Common myeloid progenitor, CD34-positive (primary cell): Measurements from ENCODE around the gene MARK3.

Experiments used
- CTCF ChIA-PET: fragments of 350-600 bp; sonication (Branson Sonifier 250); formaldehyde crosslinking; loops from one replicate; lab custom pipeline; 2021; ENCODE audit warnings: antibody characterized with exemption; lab: Charles Lee
- POLR2A ChIA-PET: fragments of 350-600 bp; sonication (Branson Sonifier 250); formaldehyde crosslinking; loops from one replicate; lab custom pipeline; 2021; ENCODE audit warnings: antibody characterized with exemption; lab: Charles Lee
- DNase-seq, 3 donors: peaks; one replicate each; pipeline versions ENCODE4 v3.0.0 to v3.0.0-alpha.2; 2013
- H3K27ac ChIP-seq, 2 experiments: 1 replicate in 1 of 2; 2 replicates in 1 of 2; pipeline ENCODE4 v1.7.0; 2013; ENCODE audit warnings: inconsistent platforms in 2 of 2, low read length in 2 of 2, mild to moderate bottlenecking in 2 of 2, low read depth in 1 of 2, moderate library complexity in 1 of 2; ENCODE audit not compliant: severe bottlenecking in 2 of 2, insufficient read depth in 1 of 2, poor library complexity in 1 of 2
- H3K27me3 ChIP-seq, 5 experiments: replicated peaks in 2 of 5; 1 replicate in 3 of 5; 2 replicates in 2 of 5; pipeline versions ENCODE4 v1.6.1 to v1.7.0; 2013; ENCODE audit warnings: low read length in 4 of 5, mild to moderate bottlenecking in 2 of 5, moderate library complexity in 2 of 5, inconsistent platforms in 1 of 5; ENCODE audit not compliant: insufficient read depth in 5 of 5, control insufficient read depth in 4 of 5
- H3K36me3 ChIP-seq, 4 experiments: 1 replicate in 2 of 4; 2 replicates in 2 of 4; pipeline versions ENCODE4 v1.6.1 to v1.7.0; 2013; ENCODE audit warnings: low read length in 3 of 4, control low read depth in 1 of 4, mild to moderate bottlenecking in 1 of 4; ENCODE audit not compliant: control insufficient read depth in 4 of 4, insufficient read depth in 4 of 4
- H3K4me1 ChIP-seq, 4 experiments: 1 replicate in 3 of 4; 2 replicates in 1 of 4; pipeline versions ENCODE4 v1.6.1 to v1.7.1; 2013; ENCODE audit warnings: low read length in 3 of 4, mild to moderate bottlenecking in 3 of 4, control low read depth in 1 of 4, inconsistent platforms in 1 of 4, moderate library complexity in 1 of 4; ENCODE audit not compliant: control insufficient read depth in 4 of 4, insufficient read depth in 4 of 4; ENCODE audit errors: control extremely low read depth in 1 of 4
- H3K4me3 ChIP-seq, 7 experiments: 1 replicate in 4 of 7; 2 replicates in 3 of 7; pipeline versions ENCODE4 v1.5.1 to v1.7.0; 2013; ENCODE audit warnings: mild to moderate bottlenecking in 7 of 7, low read length in 6 of 7, moderate library complexity in 6 of 7, inconsistent platforms in 2 of 7, low read depth in 2 of 7, control low read depth in 1 of 7; ENCODE audit not compliant: insufficient read depth in 4 of 7, control insufficient read depth in 1 of 7; ENCODE audit errors: extremely low read depth in 1 of 7
- H3K9me3 ChIP-seq, 5 experiments: 1 replicate in 4 of 5; 2 replicates in 1 of 5; pipeline versions ENCODE4 v1.6.1 to v1.7.1; 2013; ENCODE audit warnings: low read length in 4 of 5, mild to moderate bottlenecking in 2 of 5, inconsistent platforms in 1 of 5, low read depth in 1 of 5, moderate library complexity in 1 of 5; ENCODE audit not compliant: control insufficient read depth in 4 of 5, insufficient read depth in 2 of 5; ENCODE audit errors: control extremely low read depth in 1 of 5
- WGBS: methylation state at CpG from one replicate; pipeline ENCODE4 v1.1.5; 2013; ENCODE audit not compliant: insufficient coverage; 5-methylcytosine and 5-hydroxymethylcytosine counted together

MARK3 gene

GRCh38 chr14:103416916-103417315 lies 31.7 kb downstream of the MARK3 start:
- ChIA-PET POLR2A (no interaction called here), CTCF (interaction anchor here (1.3 to 1.8 kb wide), 2 partner anchors 23 to 26 kb away, joined by 8 to 10 read pairs; no protein-coding TSS in a partner anchor)
- WGBS = 96% methylated on average over 2 of the region's 2 CpGs
- H3K4me1 ChIP-seq = peaks cover 4 to 22% (median 7%) of the 10 kb centered on the region in 4 experiments
- H3K4me3 ChIP-seq = no peak overlapping the region
- H3K27me3 ChIP-seq = no peaks in the 10 kb centered on the region
- no peak for DNase-seq
- peaks cover 9 to 13% (median 12%) of the 10 kb centered on the region in 4 experiments for H3K36me3 ChIP-seq
- H3K9me3 ChIP-seq = no peaks in the 10 kb centered on the region
- H3K27ac ChIP-seq = peak overlapping the region in 1 of 2 experiments; percentile 49

- H3K9me3 ChIP-seq = no peaks in the 10 kb centered on the region
- H3K4me3 ChIP-seq = peak overlapping the region in 2 of 7 experiments; percentile 6 to 13
- peak overlapping the region in 1 of 2 experiments; percentile 22 for H3K27ac ChIP-seq
- peaks cover 4 to 22% (median 7%) of the 10 kb centered on the region in 4 experiments for H3K4me1 ChIP-seq
- no peaks in the 10 kb centered on the region for H3K27me3 ChIP-seq
- H3K36me3 ChIP-seq = peaks cover 3 to 10% (median 7%) of the 10 kb centered on the region in 4 experiments
- ChIA-PET CTCF (interaction anchor here (0.9 to 1.3 kb wide), 2 partner anchors 9 to 25 kb away, joined by 4 to 10 read pairs; no protein-coding TSS in a partner anchor), POLR2A (no interaction called here)
- WGBS = no CpG with 5 or more reads among the region's 3 CpGs
- DNase-seq = peak in 2 of 3 donors; percentile 26 to 34
Measured at GRCh38 chr14:103418481-103418818, 33.2 kb downstream of the MARK3 start.

DNA sequence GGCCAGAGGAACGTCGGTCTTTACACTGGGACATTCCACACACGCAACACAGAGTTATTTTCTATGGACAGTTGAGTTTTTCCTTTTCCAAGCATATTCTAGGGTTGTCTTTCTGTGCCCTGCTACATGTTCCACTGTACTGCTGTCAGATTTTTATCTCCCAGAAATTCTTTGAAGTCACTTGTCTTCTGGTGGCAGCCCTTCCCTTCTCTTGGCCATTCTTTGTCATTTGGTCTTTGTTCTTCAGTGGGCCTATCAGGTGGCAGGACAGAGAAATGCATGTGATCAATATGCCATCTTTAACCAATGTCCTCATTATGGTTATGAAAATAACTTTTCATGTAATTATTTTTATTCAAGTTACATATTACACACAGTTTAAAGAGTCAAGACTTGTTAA lies 36.3 kb downstream of the MARK3 start:
- no peak for DNase-seq
- CTCF ChIA-PET = no interaction called here
- POLR2A ChIA-PET = no interaction called here

GRCh38 chr14:103423050-103423461 lies 37.8 kb downstream of the MARK3 start:
- H3K4me3 ChIP-seq = no peak overlapping the region
- no peak overlapping the region for H3K27ac ChIP-seq
- peaks cover 0 to 15% (median 3%) of the 10 kb centered on the region in 4 experiments for H3K36me3 ChIP-seq
- H3K9me3 ChIP-seq = no peaks in the 10 kb centered on the region
- H3K27me3 ChIP-seq = no peaks in the 10 kb centered on the region
- ChIA-PET CTCF (interaction anchor here (0.6 to 1.1 kb wide), 2 partner anchors 23 to 57 kb away, joined by 3 to 4 read pairs; no protein-coding TSS in a partner anchor), POLR2A (interaction anchor here (0.8 kb wide), 1 partner anchor 122 kb away, joined by 3 read pairs; no protein-coding TSS in a partner anchor)
- whole genome bisulfite sequencing = no CpG with 5 or more reads among the region's 1 CpG
- H3K4me1 ChIP-seq = peaks cover 0 to 20% (median 12%) of the 10 kb centered on the region in 4 experiments
- no peak for DNase-seq

More for the DNA sequence above, 36.3 kb downstream of the MARK3 start:
- Histone ChIP-seq H3K4me1 (peaks cover 4 to 22% (median 7%) of the 10 kb centered on the region in 4 experiments), H3K27ac (no peak overlapping the region), H3K36me3 (peaks cover 2 to 15% (median 5%) of the 10 kb centered on the region in 4 experiments), H3K9me3 (no peaks in the 10 kb centered on the region), H3K27me3 (no peaks in the 10 kb centered on the region), H3K4me3 (no peak overlapping the region)
- 100% methylated on average over 3 of the region's 3 CpGs for WGBS

- Histone ChIP-seq H3K36me3 (peaks cover 0 to 13% (median 0%) of the 10 kb centered on the region in 4 experiments), H3K27me3 (no peaks in the 10 kb centered on the region), H3K27ac (peak overlapping the region in 1 of 2 experiments; percentile 14), H3K9me3 (no peaks in the 10 kb centered on the region), H3K4me1 (peaks cover 0 to 21% (median 16%) of the 10 kb centered on the region in 4 experiments), H3K4me3 (no peak overlapping the region)
- DNase-seq = peak; percentile 20 to 71 (median 70)
- ChIA-PET POLR2A (no interaction called here), CTCF (interaction anchor here (0.8 to 1.1 kb wide), 3 partner anchors 10 to 27 kb away, joined by 3 to 4 read pairs (median 4); no protein-coding TSS in a partner anchor)
- 29% methylated on average over 1 of the region's 3 CpGs for WGBS
Measured at GRCh38 chr14:103427485-103428443, 42.5 kb downstream of the MARK3 start.

DNA sequence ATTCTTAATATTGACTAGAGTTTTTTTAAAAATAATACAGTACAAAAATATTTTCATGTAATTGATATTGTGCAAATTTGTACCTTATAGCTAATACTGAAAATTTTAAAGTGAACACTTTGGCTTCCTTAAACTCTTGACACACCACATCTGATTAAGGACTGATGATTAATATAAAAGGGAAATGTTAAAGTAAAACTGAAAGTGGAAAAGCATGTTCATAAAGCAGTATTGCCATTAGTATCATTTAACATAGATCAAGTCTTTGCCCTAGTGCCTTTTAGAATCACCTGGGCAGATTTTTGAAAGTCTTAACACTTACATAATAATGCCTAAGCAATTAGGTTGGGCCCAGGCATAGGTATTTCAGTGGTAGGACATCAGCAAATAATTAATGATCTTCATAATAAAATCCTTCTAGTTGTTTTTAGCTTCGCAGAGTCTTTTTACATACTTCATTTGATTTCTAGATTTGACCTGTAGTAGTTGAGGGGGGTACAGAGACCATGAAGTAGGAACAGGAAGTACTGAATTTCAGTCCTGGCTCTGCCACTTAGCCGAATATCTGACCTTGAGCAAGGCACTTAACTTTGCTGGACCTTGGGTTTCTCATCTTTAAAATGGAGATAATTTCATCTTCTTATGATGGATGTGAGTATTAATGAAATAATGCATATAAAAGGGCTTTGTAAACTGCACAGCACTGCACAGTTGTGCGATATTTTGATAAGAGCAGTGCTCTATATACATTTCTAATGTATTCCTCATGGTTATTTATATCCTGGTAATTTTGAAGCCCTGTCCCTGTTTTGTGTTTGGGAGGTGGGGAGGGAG lies 43.7 kb downstream of the MARK3 start:
- peaks cover 0 to 8% (median 2%) of the 10 kb centered on the region in 4 experiments for H3K36me3 ChIP-seq
- CTCF ChIA-PET = interaction anchor here (1.0 kb wide), 1 partner anchor 24 kb away, joined by 3 read pairs; no protein-coding TSS in a partner anchor
- no peaks in the 10 kb centered on the region for H3K27me3 ChIP-seq
- H3K27ac ChIP-seq = no peak overlapping the region
- 33% methylated on average over 1 of the region's 3 CpGs for WGBS
- POLR2A ChIA-PET = no interaction called here
- peaks cover 0 to 21% (median 16%) of the 10 kb centered on the region in 4 experiments for H3K4me1 ChIP-seq
- no peaks in the 10 kb centered on the region for H3K9me3 ChIP-seq
- peak; percentile 50 to 84 (median 66) for DNase-seq
- peak overlapping the region in 3 of 7 experiments; percentile 33 to 47 (median 35) for H3K4me3 ChIP-seq
